MM.1S (cell line): ENCODE measurements around the gene PRKG1.

ENCODE experiments used
- DNase-seq: peaks from one replicate; pipeline ENCODE4 v3.0.0-alpha.2; 2015
- H2AFZ ChIP-seq: fragments of 300-600 bp; sonication (generic); 2 replicates; pipeline ENCODE4 v1.6.0; 2016; ENCODE audit warnings: antibody characterized with exemption, low read length
- H3F3A ChIP-seq: fragments of 300-600 bp; sonication (generic); 2 replicates; pipeline ENCODE4 v1.6.1; 2016; ENCODE audit warnings: mild to moderate bottlenecking, antibody characterized with exemption, low read length, moderate library complexity, mixed read lengths; ENCODE audit not compliant: insufficient read depth
- H3K27ac ChIP-seq: fragments of 300-600 bp; sonication (generic); 2 replicates; pipeline ENCODE4 v1.5.1; 2016; ENCODE audit warnings: mild to moderate bottlenecking, low read length
- H3K27me3 ChIP-seq: fragments of 300-600 bp; sonication (generic); replicated peaks from 2 replicates; pipeline ENCODE4 v1.6.0; 2016; ENCODE audit warnings: low read length; ENCODE audit not compliant: insufficient read depth
- H3K36me3 ChIP-seq: fragments of 300-600 bp; sonication (generic); replicated peaks from 2 replicates; pipeline ENCODE4 v1.6.1; 2016; ENCODE audit warnings: mild to moderate bottlenecking, low read length, mixed read lengths; ENCODE audit not compliant: insufficient read depth
- H3K4me1 ChIP-seq: fragments of 300-600 bp; sonication (generic); 2 replicates; pipeline ENCODE4 v1.6.1; 2016; ENCODE audit warnings: low read length, mixed read lengths
- H3K4me2 ChIP-seq: fragments of 300-600 bp; sonication (generic); 2 replicates; pipeline ENCODE4 v1.6.0; 2016; ENCODE audit warnings: low read depth, low read length
- H3K4me3 ChIP-seq: fragments of 300-600 bp; sonication (generic); 2 replicates; pipeline ENCODE4 v1.5.1; 2016; ENCODE audit warnings: low read length, mixed read lengths
- H3K79me2 ChIP-seq: fragments of 300-600 bp; sonication (generic); 2 replicates; pipeline ENCODE4 v1.6.1; 2016; ENCODE audit warnings: mixed run types, low read length, mixed read lengths
- H3K9ac ChIP-seq: fragments of 300-600 bp; sonication (generic); 2 replicates; pipeline ENCODE4 v1.6.1; 2016; ENCODE audit warnings: low read length, mixed read lengths
- H3K9me2 ChIP-seq: fragments of 300-600 bp; sonication (generic); replicated peaks from 2 replicates; pipeline ENCODE4 v1.6.1; 2016; ENCODE audit warnings: mild to moderate bottlenecking, low read length, mixed read lengths; ENCODE audit not compliant: insufficient read depth
- H3K9me3 ChIP-seq: fragments of 300-600 bp; sonication (generic); replicated peaks from 2 replicates; pipeline ENCODE4 v1.6.1; 2016; ENCODE audit warnings: mild to moderate bottlenecking, low read length, mixed read lengths; ENCODE audit not compliant: insufficient read depth
- H4K20me1 ChIP-seq: fragments of 300-600 bp; sonication (generic); 2 replicates; pipeline ENCODE4 v1.6.1; 2016; ENCODE audit warnings: mild to moderate bottlenecking, low read length, moderate library complexity, mixed read lengths; ENCODE audit not compliant: insufficient read depth
- EZH2 ChIP-seq: fragments of 300-600 bp; sonication (generic); optimal IDR thresholded peaks from 2 replicates; pipeline ENCODE3; 2017; ENCODE audit warnings: low read depth, mild to moderate bottlenecking, antibody characterized with exemption, low read length, mixed read lengths
- EZH2phosphoT487 ChIP-seq: fragments of 300-600 bp; sonication (generic); IDR thresholded peaks from 2 replicates; pipeline ENCODE4 v1.6.1; 2018; ENCODE audit warnings: antibody characterized with exemption, low read length
- TF ChIP-seq, protein P1 (sequence below): fragments of 300-600 bp; sonication (generic); IDR thresholded peaks from 2 replicates; pipeline ENCODE4 v1.5.1; 2016; ENCODE audit warnings: antibody characterized with exemption, low read length, mixed read lengths

The PRKG1 gene

DNA sequence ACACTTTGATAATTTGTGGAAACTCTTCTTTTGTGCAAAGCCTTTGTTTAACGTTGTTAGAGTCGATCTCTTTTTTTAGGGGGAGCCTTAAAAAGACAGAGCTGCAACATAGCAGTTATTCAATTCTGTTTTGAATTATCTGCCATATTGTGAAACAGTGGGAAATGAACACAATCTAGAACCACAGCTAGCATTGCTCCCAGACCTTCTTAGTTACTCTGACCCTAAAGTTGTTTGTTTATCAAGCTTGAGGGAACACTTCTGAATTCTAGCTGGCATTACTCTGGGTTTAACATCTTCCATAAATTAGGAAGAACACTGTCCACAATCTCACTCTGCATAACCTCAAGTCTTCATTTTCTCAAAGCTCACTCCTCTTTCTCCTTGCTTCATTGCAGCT, 217.7 kb downstream of the PRKG1 start:
- no peak overlapping the region for H3K27ac ChIP-seq
- no peaks in the 10 kb centered on the region for H3K79me2 ChIP-seq
- DNase-seq: no peak
- no peaks in the 10 kb centered on the region for H4K20me1 ChIP-seq
- no peaks in the 10 kb centered on the region for H3K9me2 ChIP-seq
- no peaks in the 10 kb centered on the region for H3K27me3 ChIP-seq
- no peaks in the 10 kb centered on the region for H3F3A ChIP-seq
- TF ChIP-seq, protein P1, sequence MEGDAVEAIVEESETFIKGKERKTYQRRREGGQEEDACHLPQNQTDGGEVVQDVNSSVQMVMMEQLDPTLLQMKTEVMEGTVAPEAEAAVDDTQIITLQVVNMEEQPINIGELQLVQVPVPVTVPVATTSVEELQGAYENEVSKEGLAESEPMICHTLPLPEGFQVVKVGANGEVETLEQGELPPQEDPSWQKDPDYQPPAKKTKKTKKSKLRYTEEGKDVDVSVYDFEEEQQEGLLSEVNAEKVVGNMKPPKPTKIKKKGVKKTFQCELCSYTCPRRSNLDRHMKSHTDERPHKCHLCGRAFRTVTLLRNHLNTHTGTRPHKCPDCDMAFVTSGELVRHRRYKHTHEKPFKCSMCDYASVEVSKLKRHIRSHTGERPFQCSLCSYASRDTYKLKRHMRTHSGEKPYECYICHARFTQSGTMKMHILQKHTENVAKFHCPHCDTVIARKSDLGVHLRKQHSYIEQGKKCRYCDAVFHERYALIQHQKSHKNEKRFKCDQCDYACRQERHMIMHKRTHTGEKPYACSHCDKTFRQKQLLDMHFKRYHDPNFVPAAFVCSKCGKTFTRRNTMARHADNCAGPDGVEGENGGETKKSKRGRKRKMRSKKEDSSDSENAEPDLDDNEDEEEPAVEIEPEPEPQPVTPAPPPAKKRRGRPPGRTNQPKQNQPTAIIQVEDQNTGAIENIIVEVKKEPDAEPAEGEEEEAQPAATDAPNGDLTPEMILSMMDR: no peak
- TF ChIP-seq EZH2 (no peak), EZH2phosphoT487 (no peak)
- H3K9me3 ChIP-seq: no peaks in the 10 kb centered on the region
- no peak overlapping the region for H3K4me3 ChIP-seq
- H2AFZ ChIP-seq: no peak overlapping the region
- no peak overlapping the region for H3K9ac ChIP-seq
- no peaks in the 10 kb centered on the region for H3K4me1 ChIP-seq
- H3K4me2 ChIP-seq: no peak overlapping the region
- H3K36me3 ChIP-seq: no peaks in the 10 kb centered on the region

- TF ChIP-seq EZH2phosphoT487 (no peak), EZH2 (no peak)
- TF ChIP-seq, protein P1: no peak
These were observed 223.2 kb downstream of the PRKG1 start for GRCh38 chr10:51297438-51297837.

GRCh38 chr10:51300617-51301304, 226.5 kb downstream of the PRKG1 start:
- no peak overlapping the region for H3K27ac ChIP-seq
- no peak for DNase-seq

More at GRCh38 chr10:51297438-51297837, 223.2 kb downstream of the PRKG1 start:
- no peak for DNase-seq
- H3K9ac ChIP-seq: no peak overlapping the region
- H3K79me2 ChIP-seq: no peaks in the 10 kb centered on the region
- H3K4me2 ChIP-seq: no peak overlapping the region
- no peak overlapping the region for H3K27ac ChIP-seq
- H3K36me3 ChIP-seq: no peaks in the 10 kb centered on the region
- H3K4me3 ChIP-seq: no peak overlapping the region
- H2AFZ ChIP-seq: no peak overlapping the region
- H3K9me3 ChIP-seq: no peaks in the 10 kb centered on the region
- H3F3A ChIP-seq: no peaks in the 10 kb centered on the region
- no peaks in the 10 kb centered on the region for H3K9me2 ChIP-seq
- H3K4me1 ChIP-seq: no peaks in the 10 kb centered on the region
- H4K20me1 ChIP-seq: no peaks in the 10 kb centered on the region
- no peaks in the 10 kb centered on the region for H3K27me3 ChIP-seq

More at GRCh38 chr10:51300617-51301304, 226.5 kb downstream of the PRKG1 start:
- no peak overlapping the region for H3K9ac ChIP-seq
- no peaks in the 10 kb centered on the region for H3K79me2 ChIP-seq
- no peaks in the 10 kb centered on the region for H3K9me2 ChIP-seq
- no peaks in the 10 kb centered on the region for H3F3A ChIP-seq
- H4K20me1 ChIP-seq: no peaks in the 10 kb centered on the region
- H3K36me3 ChIP-seq: no peaks in the 10 kb centered on the region
- TF ChIP-seq, protein P1: no peak
- TF ChIP-seq EZH2phosphoT487 (no peak), EZH2 (no peak)
- H3K4me3 ChIP-seq: no peak overlapping the region
- H3K4me1 ChIP-seq: no peaks in the 10 kb centered on the region
- H2AFZ ChIP-seq: no peak overlapping the region
- no peak overlapping the region for H3K4me2 ChIP-seq
- no peaks in the 10 kb centered on the region for H3K9me3 ChIP-seq
- H3K27me3 ChIP-seq: no peaks in the 10 kb centered on the region
